AG04449 (cell line): ENCODE measurements around the gene PLLP.

Experiments used
- CTCF ChIA-PET: fragments of 350-600 bp; formaldehyde crosslinking; extraction: SDS; loops from one replicate; lab custom pipeline; 2021; ENCODE audit warnings: antibody characterized with exemption; lab: Yijun Ruan, JAX
- POLR2A ChIA-PET: fragments of 400-600, 350-600 bp; formaldehyde crosslinking; extraction: SDS; loops from one replicate; lab custom pipeline; 2020; ENCODE audit warnings: antibody characterized with exemption, inconsistent platforms; lab: Yijun Ruan, JAX
- DNase-seq: peaks from one replicate; pipeline ENCODE4 v3.0.0-alpha.2; 2010; ENCODE audit warnings: low read depth, low spot score
- H3K4me3 ChIP-seq: 2 replicates; pipeline ENCODE4 v1.5.1; 2011; ENCODE audit warnings: low read depth, mild to moderate bottlenecking, control low read depth, low read length
- TF ChIP-seq, protein P1 (sequence below): IDR thresholded peaks from one replicate; pipeline ENCODE4 v1.5.1; 2011; ENCODE audit warnings: mild to moderate bottlenecking, moderate library complexity, low read length, control low read depth, inconsistent platforms; ENCODE audit not compliant: insufficient read depth; ENCODE audit errors: missing control alignments

PLLP gene

DNA sequence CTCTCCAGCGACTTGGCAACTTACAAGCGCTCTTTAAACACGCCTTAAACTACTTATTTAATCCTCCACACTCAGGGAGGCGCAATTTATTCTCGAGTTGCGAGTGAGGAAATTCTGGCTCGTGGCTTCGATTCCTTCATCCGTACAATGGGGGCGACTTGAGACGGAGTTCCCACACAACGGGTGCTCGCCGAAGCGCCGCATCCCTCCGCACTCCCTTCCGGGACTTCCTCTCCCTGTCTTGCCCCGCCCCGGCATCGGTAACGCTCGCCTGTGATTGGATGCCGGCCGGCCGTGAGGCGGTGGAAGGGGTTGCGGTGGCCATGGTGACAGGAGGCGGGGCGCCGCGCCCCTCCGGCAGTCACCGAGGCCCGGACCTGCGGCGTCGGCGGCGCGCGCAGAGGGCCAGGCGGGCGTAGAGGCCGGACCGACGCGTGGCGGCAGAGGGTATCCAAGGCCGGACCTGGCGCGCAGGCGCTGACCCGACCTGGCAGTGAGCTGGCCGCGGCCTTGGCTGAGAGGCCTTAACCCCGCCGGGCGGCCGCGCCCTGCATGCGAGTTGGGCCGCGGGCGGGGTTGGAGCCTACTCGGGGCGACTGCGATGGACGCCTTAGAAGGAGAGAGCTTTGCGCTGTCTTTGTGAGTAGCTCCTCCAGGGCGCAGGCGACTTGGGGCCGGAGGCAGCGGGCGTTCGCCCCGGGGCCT, 39.6 kb downstream of the PLLP start, which contains the start of gene ARL2BP:
TSS of gene ARL2BP (plus strand) at position 493 of the 705 bp plus-strand sequence. CDS start at position 602, 109 bp downstream.
- H3K4me3 ChIP-seq: peak within 1 kb of the TSS; percentile 70
- ChIA-PET CTCF (interaction anchor here (1.0 to 2.0 kb wide), 4 partner anchors 9 to 172 kb away, joined by 3 to 7 read pairs (median 4); partner anchors contain the start of gene CPNE2), POLR2A (interaction anchor here (0.7 to 1.5 kb wide), 5 partner anchors 9 to 59 kb away, joined by 3 to 11 read pairs (median 3); partner anchors contain the start of genes PSME3IP1 and RSPRY1)
- TF ChIP-seq, protein P1, sequence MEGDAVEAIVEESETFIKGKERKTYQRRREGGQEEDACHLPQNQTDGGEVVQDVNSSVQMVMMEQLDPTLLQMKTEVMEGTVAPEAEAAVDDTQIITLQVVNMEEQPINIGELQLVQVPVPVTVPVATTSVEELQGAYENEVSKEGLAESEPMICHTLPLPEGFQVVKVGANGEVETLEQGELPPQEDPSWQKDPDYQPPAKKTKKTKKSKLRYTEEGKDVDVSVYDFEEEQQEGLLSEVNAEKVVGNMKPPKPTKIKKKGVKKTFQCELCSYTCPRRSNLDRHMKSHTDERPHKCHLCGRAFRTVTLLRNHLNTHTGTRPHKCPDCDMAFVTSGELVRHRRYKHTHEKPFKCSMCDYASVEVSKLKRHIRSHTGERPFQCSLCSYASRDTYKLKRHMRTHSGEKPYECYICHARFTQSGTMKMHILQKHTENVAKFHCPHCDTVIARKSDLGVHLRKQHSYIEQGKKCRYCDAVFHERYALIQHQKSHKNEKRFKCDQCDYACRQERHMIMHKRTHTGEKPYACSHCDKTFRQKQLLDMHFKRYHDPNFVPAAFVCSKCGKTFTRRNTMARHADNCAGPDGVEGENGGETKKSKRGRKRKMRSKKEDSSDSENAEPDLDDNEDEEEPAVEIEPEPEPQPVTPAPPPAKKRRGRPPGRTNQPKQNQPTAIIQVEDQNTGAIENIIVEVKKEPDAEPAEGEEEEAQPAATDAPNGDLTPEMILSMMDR: no peak
- DNase-seq: peak; percentile 72

DNA sequence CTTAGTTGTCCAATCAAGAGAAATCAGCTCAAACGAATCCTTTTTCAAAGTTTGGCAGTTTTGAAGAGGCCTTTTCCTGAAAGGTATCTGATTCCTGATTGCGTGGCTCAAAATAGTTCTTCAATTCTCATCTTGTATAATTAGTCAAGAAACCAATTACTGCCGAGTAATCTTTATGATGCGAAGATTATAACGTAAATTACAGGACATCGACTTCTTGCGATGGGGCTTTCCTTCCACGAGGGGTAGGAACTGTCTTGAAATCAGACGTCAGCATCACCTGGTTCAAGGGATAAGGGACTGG, 40.1 kb downstream of the PLLP start:
- TF ChIP-seq, protein P1: no peak
- H3K4me3 ChIP-seq: peak overlapping the region; percentile 70
- no peak for DNase-seq
- ChIA-PET POLR2A (interaction anchor here (1.0 to 1.5 kb wide), 3 partner anchors 11 to 59 kb away, joined by 3 to 11 read pairs (median 8); partner anchors contain the start of genes PSME3IP1 and RSPRY1), CTCF (interaction anchor here (1.4 to 2.0 kb wide), 2 partner anchors 152 to 173 kb away, joined by 5 to 7 read pairs; partner anchors contain the start of gene CPNE2)

DNA sequence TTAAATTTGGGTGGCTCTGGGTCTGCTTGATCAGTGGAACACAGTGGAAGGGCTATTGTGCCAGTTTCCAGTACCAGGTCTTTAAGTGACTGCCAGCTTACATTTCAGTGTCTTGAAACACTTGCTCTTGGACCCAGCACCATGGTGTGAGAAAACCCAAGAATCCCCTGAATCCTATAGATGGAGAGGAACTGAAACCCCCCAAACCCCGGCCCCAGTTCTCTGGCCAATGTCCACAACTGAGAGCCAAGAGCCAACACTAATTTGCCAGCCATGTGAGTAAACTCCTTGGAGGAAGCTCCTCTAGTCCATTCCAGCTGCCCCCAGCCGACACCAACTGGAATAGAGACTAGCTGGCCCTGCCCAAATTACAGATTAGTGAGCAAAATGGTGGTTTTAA, 41.8 kb downstream of the PLLP start:
- ChIA-PET POLR2A (interaction anchor here (0.7 kb wide), 1 partner anchor 8 kb away, joined by 4 read pairs; no protein-coding TSS in a partner anchor), CTCF (interaction anchor here (1.2 kb wide), 1 partner anchor 12 kb away, joined by 5 read pairs; no protein-coding TSS in a partner anchor)
- H3K4me3 ChIP-seq: no peak overlapping the region
- DNase-seq: no peak
- TF ChIP-seq, protein P1: no peak

DNA sequence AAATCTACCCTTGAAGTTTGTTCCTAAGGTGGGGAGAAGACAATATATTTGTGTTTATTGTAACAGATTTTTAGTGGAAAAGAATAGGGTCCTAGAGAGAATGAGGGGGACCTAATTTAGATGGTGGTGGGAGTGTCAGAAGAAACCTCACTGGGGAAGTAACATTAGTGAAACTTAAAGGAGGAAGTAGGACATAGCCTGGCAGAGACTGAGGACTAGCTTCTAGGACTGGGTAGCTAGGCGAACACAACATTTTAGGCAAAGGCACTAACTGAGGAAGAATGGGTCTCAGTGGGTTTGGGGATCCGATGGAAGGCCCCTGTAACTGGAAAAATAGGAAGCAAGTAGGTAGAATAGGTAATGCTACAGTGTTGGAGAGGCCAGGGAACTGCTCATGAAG, 43.6 kb downstream of the PLLP start:
- ChIA-PET POLR2A (interaction anchor here (1.3 kb wide), 1 partner anchor 14 kb away, joined by 4 read pairs; no protein-coding TSS in a partner anchor), CTCF (no interaction called here)
- DNase-seq: no peak
- no peak overlapping the region for H3K4me3 ChIP-seq
- TF ChIP-seq, protein P1: no peak

DNA sequence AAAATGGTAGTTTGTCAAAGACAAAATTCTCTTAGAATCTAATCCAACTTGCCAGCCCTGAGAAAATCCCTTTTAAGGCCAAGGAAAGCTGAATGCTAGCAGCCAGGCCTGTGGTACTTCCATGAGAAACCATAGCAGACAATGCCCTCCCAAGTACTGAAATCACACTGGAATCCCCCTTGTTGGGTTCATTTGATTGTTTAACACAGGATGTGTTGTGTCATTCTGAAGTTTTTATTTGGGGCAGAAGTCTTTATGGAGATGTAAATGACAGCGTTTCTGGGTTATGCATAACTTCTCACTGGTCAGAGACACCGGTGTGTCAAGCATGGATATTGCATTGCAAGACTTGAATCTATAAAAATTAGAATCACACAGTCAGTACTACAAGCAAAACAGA, 45.4 kb downstream of the PLLP start:
- no peak for DNase-seq
- TF ChIP-seq, protein P1: no peak
- POLR2A ChIA-PET: no interaction called here
- no peak overlapping the region for H3K4me3 ChIP-seq
- CTCF ChIA-PET: interaction anchor here (1.0 to 1.6 kb wide), 2 partner anchors 178 to 180 kb away, joined by 3 to 4 read pairs; no protein-coding TSS in a partner anchor

DNA sequence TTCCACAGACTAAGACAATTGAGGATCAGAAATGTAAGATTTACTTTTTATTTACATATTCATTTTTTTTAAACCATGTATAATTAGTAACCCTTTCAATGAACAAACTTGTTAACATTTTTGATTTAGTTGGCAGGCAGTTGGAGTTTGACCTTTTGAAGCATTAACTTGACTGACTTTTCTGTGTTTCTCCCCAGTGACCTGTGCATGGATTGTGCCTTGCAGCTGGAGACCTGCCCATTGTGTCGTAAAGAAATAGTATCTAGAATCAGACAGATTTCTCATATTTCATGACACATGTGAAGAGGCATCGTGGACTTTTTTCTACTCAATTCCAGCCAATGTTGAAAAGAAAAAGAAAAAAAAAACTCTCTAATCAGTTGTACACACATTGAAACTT, 45.8 kb downstream of the PLLP start:
- ChIA-PET CTCF (no interaction called here), POLR2A (no interaction called here)
- TF ChIP-seq, protein P1: no peak
- no peak for DNase-seq
- no peak overlapping the region for H3K4me3 ChIP-seq
